A673 (cell line): ENCODE measurements around the gene CFAP206.

Source experiments
- EZH2 ChIP-seq: fragments of 200-600 bp; sonication (generic); IDR thresholded peaks from 2 replicates; pipeline ENCODE4 v1.6.1; 2017; ENCODE audit warnings: borderline replicate concordance, low read depth, mild to moderate bottlenecking, mixed read lengths, antibody characterized with exemption, low read length; ENCODE audit not compliant: poor library complexity, severe bottlenecking
- TF ChIP-seq, protein P1 (sequence below): fragments of 300-800, 200-600 bp; sonication (generic); conservative IDR thresholded peaks from 2 replicates; pipeline ENCODE4 v1.5.1; 2017; ENCODE audit warnings: low read depth, mild to moderate bottlenecking, antibody characterized with exemption, low read length, moderate library complexity, mixed read lengths

DNA sequence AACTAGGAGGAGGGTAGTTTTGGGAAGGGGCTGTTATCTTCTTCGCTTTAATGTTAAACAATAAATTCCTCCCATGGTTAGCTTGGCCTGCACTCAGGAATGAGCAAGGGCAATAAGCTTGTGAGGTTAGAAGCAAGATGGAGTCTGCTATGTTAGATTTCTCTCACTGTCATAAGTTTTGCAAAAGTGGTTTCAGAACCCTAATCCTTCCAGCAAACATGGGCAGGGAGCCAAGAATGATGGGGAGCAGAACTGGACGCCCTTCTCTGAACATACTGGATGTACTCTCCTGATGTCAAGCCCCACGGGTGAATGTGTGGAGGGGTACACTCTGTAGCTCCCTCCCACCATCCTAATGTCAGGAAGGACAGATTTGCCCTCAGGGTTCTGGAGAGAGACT, 40.9 kb upstream of the CFAP206 start:
- TF ChIP-seq, protein P1, sequence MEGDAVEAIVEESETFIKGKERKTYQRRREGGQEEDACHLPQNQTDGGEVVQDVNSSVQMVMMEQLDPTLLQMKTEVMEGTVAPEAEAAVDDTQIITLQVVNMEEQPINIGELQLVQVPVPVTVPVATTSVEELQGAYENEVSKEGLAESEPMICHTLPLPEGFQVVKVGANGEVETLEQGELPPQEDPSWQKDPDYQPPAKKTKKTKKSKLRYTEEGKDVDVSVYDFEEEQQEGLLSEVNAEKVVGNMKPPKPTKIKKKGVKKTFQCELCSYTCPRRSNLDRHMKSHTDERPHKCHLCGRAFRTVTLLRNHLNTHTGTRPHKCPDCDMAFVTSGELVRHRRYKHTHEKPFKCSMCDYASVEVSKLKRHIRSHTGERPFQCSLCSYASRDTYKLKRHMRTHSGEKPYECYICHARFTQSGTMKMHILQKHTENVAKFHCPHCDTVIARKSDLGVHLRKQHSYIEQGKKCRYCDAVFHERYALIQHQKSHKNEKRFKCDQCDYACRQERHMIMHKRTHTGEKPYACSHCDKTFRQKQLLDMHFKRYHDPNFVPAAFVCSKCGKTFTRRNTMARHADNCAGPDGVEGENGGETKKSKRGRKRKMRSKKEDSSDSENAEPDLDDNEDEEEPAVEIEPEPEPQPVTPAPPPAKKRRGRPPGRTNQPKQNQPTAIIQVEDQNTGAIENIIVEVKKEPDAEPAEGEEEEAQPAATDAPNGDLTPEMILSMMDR = no peak
- TF ChIP-seq EZH2 = no peak
